Measurements from ENCODE around the gene TSPYL4. TPM values are rescaled to one million over a fixed set of nuclear protein-coding genes. Genes with fewer than 3 reads are reported as not detected.

The TSPYL4 gene
- polyA plus RNA-seq, 3 donors, result 1.8 to 3.6 (median 2.2) TPM

- H3K4me2 ChIP-seq (replicated peaks; ENCODE audit: extremely low read depth, low read length, poor library complexity, severe bottlenecking), result no peak overlapping the region
- intact Hi-C loops (cut with micrococcal nuclease), result no loop called here
- no peaks in the 10 kb centered on the region for H3K27me3 Mint-ChIP-seq (ENCODE audit: low read depth in 3 of 3)
Observed at GRCh38 chr6:116258520-116258919, 4.6 kb upstream of the TSPYL4 start.

GRCh38 chr6:116256694-116257093, 2.8 kb upstream of the TSPYL4 start:
- no peaks in the 10 kb centered on the region for H3K36me3 Mint-ChIP-seq
- H3K79me2 ChIP-seq (ENCODE audit: insufficient read depth, low read length), result peaks cover 14% of the 10 kb centered on the region
- H3K27me3 Mint-ChIP-seq (ENCODE audit: low read depth in 3 of 3), result no peaks in the 10 kb centered on the region
- H2AFZ ChIP-seq (ENCODE audit: insufficient read depth, low read depth, low read length, poor library complexity, severe bottlenecking), result no peak overlapping the region
- H3K27ac Mint-ChIP-seq, result no peak overlapping the region
- H3K4me1 ChIP-seq (ENCODE audit: control insufficient read depth in 1 of 2, insufficient read depth in 2 of 2, low read length in 2 of 2), result peaks cover 13 to 20% of the 10 kb centered on the region in 2 donors
- no peak overlapping the region for H3K4me2 ChIP-seq (replicated peaks; ENCODE audit: extremely low read depth, low read length, poor library complexity, severe bottlenecking)
- H3K4me1 Mint-ChIP-seq, result peaks cover 5% of the 10 kb centered on the region
- no peaks in the 10 kb centered on the region for H4K20me1 ChIP-seq (ENCODE audit: insufficient read depth, low read length)
- H3K9me3 ChIP-seq (replicated peaks in 1 of 2; ENCODE audit: control insufficient read depth in 1 of 2, insufficient read depth in 1 of 2, low read length in 2 of 2), result no peaks in the 10 kb centered on the region
- H3K27me3 ChIP-seq (ENCODE audit: control insufficient read depth in 2 of 2, insufficient read depth in 2 of 2, low read length in 2 of 2), result no peaks in the 10 kb centered on the region
- DNase-seq, result no peak
- no peak for TF ChIP-seq CTCF (IDR thresholded peaks at IDR 0.05)
- H3K27ac ChIP-seq (ENCODE audit: low read depth in 1 of 2, low read length in 2 of 2), result no peak overlapping the region
- no peak overlapping the region for H3K4me3 Mint-ChIP-seq
- no peak overlapping the region for H3K4me3 ChIP-seq (replicated peaks in 1 of 3; ENCODE audit: low read depth in 2 of 3, low read length in 3 of 3)
- no peak overlapping the region for H3K9ac ChIP-seq (ENCODE audit: insufficient read depth, low read length, poor library complexity, severe bottlenecking)
- WGBS (ENCODE audit: insufficient coverage), result no CpG with 5 or more reads among the region's 1 CpG
- intact Hi-C loops (cut with micrococcal nuclease), result no loop called here
- no peaks in the 10 kb centered on the region for H3K36me3 ChIP-seq (replicated peaks in 1 of 2; ENCODE audit: control insufficient read depth in 1 of 2, insufficient read depth in 2 of 2, low read length in 2 of 2)
- H3K9me3 Mint-ChIP-seq, result no peaks in the 10 kb centered on the region

More at GRCh38 chr6:116258520-116258919, 4.6 kb upstream of the TSPYL4 start:
- 97% methylated on average over 18 of the region's 18 CpGs for WGBS (ENCODE audit: insufficient coverage)
- Histone ChIP-seq H3K4me1 (ENCODE audit: control insufficient read depth in 1 of 2, insufficient read depth in 2 of 2, low read length in 2 of 2) (peaks cover 6 to 8% of the 10 kb centered on the region in 2 donors), H4K20me1 (ENCODE audit: insufficient read depth, low read length) (no peaks in the 10 kb centered on the region), H3K9ac (ENCODE audit: insufficient read depth, low read length, poor library complexity, severe bottlenecking) (no peak overlapping the region), H3K36me3 (replicated peaks in 1 of 2; ENCODE audit: control insufficient read depth in 1 of 2, insufficient read depth in 2 of 2, low read length in 2 of 2) (no peaks in the 10 kb centered on the region), H3K27ac (ENCODE audit: low read depth in 1 of 2, low read length in 2 of 2) (no peak overlapping the region), H3K27me3 (ENCODE audit: control insufficient read depth in 2 of 2, insufficient read depth in 2 of 2, low read length in 2 of 2) (no peaks in the 10 kb centered on the region), H2AFZ (ENCODE audit: insufficient read depth, low read depth, low read length, poor library complexity, severe bottlenecking) (no peak overlapping the region), H3K79me2 (ENCODE audit: insufficient read depth, low read length) (peaks cover 3% of the 10 kb centered on the region), H3K9me3 (replicated peaks in 1 of 2; ENCODE audit: control insufficient read depth in 1 of 2, insufficient read depth in 1 of 2, low read length in 2 of 2) (no peaks in the 10 kb centered on the region), H3K4me3 (replicated peaks in 1 of 3; ENCODE audit: low read depth in 2 of 3, low read length in 3 of 3) (no peak overlapping the region)
- no peak overlapping the region for H3K27ac Mint-ChIP-seq
- peaks cover 0 to 9% (median 3%) of the 10 kb centered on the region in 7 donors for H3K9me3 Mint-ChIP-seq
- no peak overlapping the region for H3K4me3 Mint-ChIP-seq
- H3K4me1 Mint-ChIP-seq, result no peaks in the 10 kb centered on the region
- TF ChIP-seq CTCF (IDR thresholded peaks at IDR 0.05), result no peak
- H3K36me3 Mint-ChIP-seq, result no peaks in the 10 kb centered on the region
- no peak for DNase-seq

Data from CD14-positive monocyte (primary cell).